Dendritic cell treated with granulocyte-macrophage colony-stimulating factor and Interleukin-4, amounts not matched to agents 40 ng/mL and 50 ng/mL, for 4 days (primary cell): ENCODE results near the gene PNLDC1.
"Not testable (repeated sequence)": the region's sequence is repeated elsewhere in the genome, so short reads cannot be mapped to it uniquely, and the experiment has no call there.

Experiments
- H3K27ac Mint-ChIP-seq: one replicate; pipeline ENCODE4 v1.8.0; 2022; ENCODE audit warnings: mild to moderate bottlenecking, mixed read lengths
- H3K27me3 Mint-ChIP-seq: one replicate; pipeline ENCODE4 v1.8.0; 2022; ENCODE audit warnings: mild to moderate bottlenecking, mixed read lengths
- H3K36me3 Mint-ChIP-seq: one replicate; pipeline ENCODE4 v1.8.0; 2022; ENCODE audit warnings: low read depth, mixed read lengths
- H3K4me1 Mint-ChIP-seq: one replicate; pipeline ENCODE4 v1.8.0; 2022; ENCODE audit warnings: low read depth, mixed read lengths
- H3K4me3 Mint-ChIP-seq: one replicate; pipeline ENCODE4 v1.8.0; 2022; ENCODE audit warnings: mild to moderate bottlenecking, moderate library complexity, mixed read lengths
- H3K9me3 Mint-ChIP-seq: one replicate; pipeline ENCODE4 v1.8.0; 2022; ENCODE audit warnings: mixed read lengths
- intact Hi-C: fragments of 100-400 bp; cut with micrococcal nuclease; formaldehyde crosslinking; loops from one replicate; pipeline ENCODE4 v1.15.0; 2022

PNLDC1 gene

GRCh38 chr6:159790956-159791598, 9.0 kb upstream of the PNLDC1 start:
- Mint-ChIP-seq H3K36me3 (peaks cover 96% of the 10 kb centered on the region), H3K27me3 (no peaks in the 10 kb centered on the region), H3K9me3 (no peaks in the 10 kb centered on the region), H3K4me1 (peaks cover 36% of the 10 kb centered on the region), H3K27ac (peak overlapping the region; percentile 88), H3K4me3 (peak overlapping the region; percentile 91)
- intact Hi-C loops, result loop anchor here (1.0 to 10.0 kb wide), 3 partner anchors 61 to 154 kb away; no protein-coding TSS in a partner anchor

GRCh38 chr6:159794976-159795375, 5.1 kb upstream of the PNLDC1 start:
- not testable (repeated sequence) for H3K9me3 Mint-ChIP-seq, H3K27ac Mint-ChIP-seq, H3K27me3 Mint-ChIP-seq, H3K4me3 Mint-ChIP-seq
- Mint-ChIP-seq H3K4me1 (peaks cover 22% of the 10 kb centered on the region), H3K36me3 (peaks cover 96% of the 10 kb centered on the region)
- intact Hi-C loops, result loop anchor here (5.0 to 10.0 kb wide), 2 partner anchors 57 to 150 kb away; no protein-coding TSS in a partner anchor

GRCh38 chr6:159797554-159797953, 2.5 kb upstream of the PNLDC1 start:
- no peak overlapping the region for H3K27ac Mint-ChIP-seq
- no peak overlapping the region for H3K4me3 Mint-ChIP-seq
- H3K36me3 Mint-ChIP-seq, result peaks cover 76% of the 10 kb centered on the region
- no peaks in the 10 kb centered on the region for H3K27me3 Mint-ChIP-seq
- peaks cover 4% of the 10 kb centered on the region for H3K4me1 Mint-ChIP-seq
- H3K9me3 Mint-ChIP-seq, result peaks cover 7% of the 10 kb centered on the region
- intact Hi-C loops, result loop anchor here (10.0 kb wide), 1 partner anchor 147 kb away; no protein-coding TSS in a partner anchor

GRCh38 chr6:159801935-159802334, 1.9 kb downstream of the PNLDC1 start:
- no peak overlapping the region for H3K27ac Mint-ChIP-seq
- no peak overlapping the region for H3K4me3 Mint-ChIP-seq
- H3K9me3 Mint-ChIP-seq, result peaks cover 7% of the 10 kb centered on the region
- H3K4me1 Mint-ChIP-seq, result peaks cover 8% of the 10 kb centered on the region
- H3K36me3 Mint-ChIP-seq, result peaks cover 36% of the 10 kb centered on the region
- intact Hi-C loops, result no loop called here
- H3K27me3 Mint-ChIP-seq, result no peaks in the 10 kb centered on the region

- Mint-ChIP-seq H3K4me3 (no peak overlapping the region), H3K9me3 (peaks cover 4% of the 10 kb centered on the region), H3K27me3 (no peaks in the 10 kb centered on the region), H3K27ac (no peak overlapping the region), H3K4me1 (peaks cover 8% of the 10 kb centered on the region), H3K36me3 (peaks cover 10% of the 10 kb centered on the region)
- intact Hi-C loops, result no loop called here
Measured at GRCh38 chr6:159804504-159804903, 4.4 kb downstream of the PNLDC1 start.

GRCh38 chr6:159805440-159806020, 5.5 kb downstream of the PNLDC1 start:
- Mint-ChIP-seq H3K27ac (no peak overlapping the region), H3K27me3 (no peaks in the 10 kb centered on the region), H3K9me3 (no peaks in the 10 kb centered on the region), H3K4me1 (peaks cover 9% of the 10 kb centered on the region), H3K36me3 (no peaks in the 10 kb centered on the region), H3K4me3 (no peak overlapping the region)
- intact Hi-C loops, result no loop called here

- no peaks in the 10 kb centered on the region for H3K36me3 Mint-ChIP-seq
- H3K4me1 Mint-ChIP-seq, result peaks cover 14% of the 10 kb centered on the region
- no peaks in the 10 kb centered on the region for H3K27me3 Mint-ChIP-seq
- no peak overlapping the region for H3K4me3 Mint-ChIP-seq
- H3K27ac Mint-ChIP-seq, result no peak overlapping the region
- no peaks in the 10 kb centered on the region for H3K9me3 Mint-ChIP-seq
- intact Hi-C loops, result no loop called here
Measured at GRCh38 chr6:159806021-159806458, 6.0 kb downstream of the PNLDC1 start.

GRCh38 chr6:159807150-159807858, 7.2 kb downstream of the PNLDC1 start:
- Mint-ChIP-seq H3K4me3 (no peak overlapping the region), H3K9me3 (no peaks in the 10 kb centered on the region), H3K27me3 (no peaks in the 10 kb centered on the region), H3K27ac (no peak overlapping the region), H3K36me3 (no peaks in the 10 kb centered on the region), H3K4me1 (peaks cover 24% of the 10 kb centered on the region)
- intact Hi-C loops, result no loop called here

GRCh38 chr6:159808647-159809046, 8.6 kb downstream of the PNLDC1 start:
- no peak overlapping the region for H3K27ac Mint-ChIP-seq

GRCh38 chr6:159809149-159809548, 9.1 kb downstream of the PNLDC1 start:
- H3K27ac Mint-ChIP-seq, result no peak overlapping the region
- no peaks in the 10 kb centered on the region for H3K9me3 Mint-ChIP-seq
- intact Hi-C loops, result no loop called here
- H3K27me3 Mint-ChIP-seq, result no peaks in the 10 kb centered on the region
- H3K4me1 Mint-ChIP-seq, result peaks cover 24% of the 10 kb centered on the region
- no peak overlapping the region for H3K4me3 Mint-ChIP-seq
- no peaks in the 10 kb centered on the region for H3K36me3 Mint-ChIP-seq

More at GRCh38 chr6:159808647-159809046, 8.6 kb downstream of the PNLDC1 start:
- Mint-ChIP-seq H3K36me3 (no peaks in the 10 kb centered on the region), H3K4me1 (peaks cover 24% of the 10 kb centered on the region), H3K9me3 (no peaks in the 10 kb centered on the region), H3K27me3 (no peaks in the 10 kb centered on the region), H3K4me3 (no peak overlapping the region)
- intact Hi-C loops, result no loop called here

GRCh38 chr6:159813781-159814180, 13.7 kb downstream of the PNLDC1 start:
- peaks cover 11% of the 10 kb centered on the region for H3K27me3 Mint-ChIP-seq
- H3K27ac Mint-ChIP-seq, result no peak overlapping the region
- no peaks in the 10 kb centered on the region for H3K9me3 Mint-ChIP-seq
- H3K4me1 Mint-ChIP-seq, result peaks cover 17% of the 10 kb centered on the region
- H3K4me3 Mint-ChIP-seq, result no peak overlapping the region
- intact Hi-C loops, result no loop called here
- no peaks in the 10 kb centered on the region for H3K36me3 Mint-ChIP-seq

- Mint-ChIP-seq H3K9me3 (no peaks in the 10 kb centered on the region), H3K27me3 (peaks cover 26% of the 10 kb centered on the region), H3K4me3 (no peak overlapping the region), H3K27ac (no peak overlapping the region), H3K4me1 (peaks cover 28% of the 10 kb centered on the region), H3K36me3 (no peaks in the 10 kb centered on the region)
- intact Hi-C loops, result no loop called here
Measured at GRCh38 chr6:159815410-159815809, 15.3 kb downstream of the PNLDC1 start.

GRCh38 chr6:159816775-159817174, 16.7 kb downstream of the PNLDC1 start:
- Mint-ChIP-seq H3K4me1 (peaks cover 31% of the 10 kb centered on the region), H3K27me3 (peaks cover 26% of the 10 kb centered on the region)
- intact Hi-C loops, H3K4me3 Mint-ChIP-seq, H3K9me3 Mint-ChIP-seq, H3K36me3 Mint-ChIP-seq, H3K27ac Mint-ChIP-seq: not testable (repeated sequence)
